Keratinocyte (primary cell): ENCODE data around the gene CTNND2. TPM values are rescaled to one million over a fixed set of nuclear protein-coding genes. Genes with fewer than 3 reads are reported as not detected.

ENCODE experiments used
- DNase-seq: peaks from one replicate; pipeline ENCODE4 v3.0.0-alpha.2; 2011; ENCODE audit warnings: low read depth, missing footprints, low spot score
- FAIRE-seq: peaks from 2 replicates; lab custom pipeline; 2011; peaks lifted over from hg19 to GRCh38; lab: Jason Lieb, UNC
- H2AFZ ChIP-seq: 2 replicates; pipeline ENCODE4 v1.6.0; 2012; ENCODE audit warnings: low read length, control low read depth, inconsistent platforms; ENCODE audit not compliant: control insufficient read depth
- H3K27ac ChIP-seq: 2 replicates; pipeline ENCODE4 v1.5.1; 2011; ENCODE audit warnings: low read length; ENCODE audit not compliant: control insufficient read depth, insufficient read depth
- H3K27me3 ChIP-seq: 3 replicates; pipeline ENCODE4 v1.6.0; 2011; ENCODE audit warnings: low read length; ENCODE audit not compliant: control insufficient read depth, insufficient read depth; ENCODE audit errors: extremely low read depth
- H3K36me3 ChIP-seq, 2 experiments: 2 replicates in 1 of 2; 3 replicates in 1 of 2; pipeline ENCODE4 v1.5.1; 2011; ENCODE audit warnings: low read length in 2 of 2, mild to moderate bottlenecking in 1 of 2; ENCODE audit not compliant: control insufficient read depth in 2 of 2, insufficient read depth in 2 of 2; ENCODE audit errors: extremely low read depth in 1 of 2
- H3K4me1 ChIP-seq: 3 replicates; pipeline ENCODE4 v1.5.1; 2011; ENCODE audit warnings: low read length; ENCODE audit not compliant: control insufficient read depth, insufficient read depth; ENCODE audit errors: extremely low read depth
- H3K4me2 ChIP-seq: 3 replicates; pipeline ENCODE4 v1.6.0; 2011; ENCODE audit warnings: low read depth, low read length; ENCODE audit not compliant: control insufficient read depth, insufficient read depth; ENCODE audit errors: extremely low read depth
- H3K4me3 ChIP-seq, 3 experiments: fragments of 200-600 bp in 1 of 3; sonication (generic) in 1 of 3; 2 replicates in 2 of 3; 3 replicates in 1 of 3; pipeline ENCODE4 v1.5.1; 2011 to 2016; ENCODE audit warnings: low read length in 3 of 3, mild to moderate bottlenecking in 3 of 3, control low read depth in 2 of 3, inconsistent platforms in 1 of 3, low read depth in 1 of 3, mixed read lengths in 1 of 3, mixed run types in 1 of 3, moderate library complexity in 1 of 3; ENCODE audit not compliant: control insufficient read depth in 2 of 3, insufficient read depth in 2 of 3; ENCODE audit errors: extremely low read depth in 1 of 3
- H3K79me2 ChIP-seq: 2 replicates; pipeline ENCODE4 v1.6.0; 2012; ENCODE audit warnings: low read length; ENCODE audit not compliant: control insufficient read depth, insufficient read depth
- H3K9ac ChIP-seq: 3 replicates; pipeline ENCODE4 v1.6.0; 2011; ENCODE audit warnings: low read length; ENCODE audit not compliant: control insufficient read depth, insufficient read depth; ENCODE audit errors: extremely low read depth
- H3K9me1 ChIP-seq: 3 replicates; pipeline ENCODE4 v1.6.0; 2011; ENCODE audit warnings: low read length; ENCODE audit not compliant: control insufficient read depth, insufficient read depth; ENCODE audit errors: extremely low read depth
- H3K9me3 ChIP-seq: 2 replicates; pipeline ENCODE4 v1.5.1; 2012; ENCODE audit warnings: low read depth, low read length; ENCODE audit not compliant: control insufficient read depth
- H4K20me1 ChIP-seq: 3 replicates; pipeline ENCODE4 v1.6.0; 2011; ENCODE audit warnings: low read length; ENCODE audit not compliant: control insufficient read depth, insufficient read depth; ENCODE audit errors: extremely low read depth
- EZH2 ChIP-seq: IDR thresholded peaks from one replicate; pipeline ENCODE4 v1.6.1; 2012; ENCODE audit warnings: inconsistent platforms, mild to moderate bottlenecking, low read length, moderate library complexity
- dilution Hi-C: fragments of 300-500 bp; cut with MboI; formaldehyde crosslinking; loops from one replicate; pipeline ENCODE4 v1.7.0; 2020; ENCODE audit warnings: low sequenced_read_pairs; ENCODE audit not compliant: extremely low pct_ligation_motif_present
- polyA plus RNA-seq, 5 experiments: library from polyadenylated mRNA; depleted of rRNA in 3 of 5; stranded (reverse) in 3 of 5; stranded (forward) in 1 of 5; unstranded in 1 of 5; fragments of >200 nt; gene quantifications; 1 replicate in 1 of 5; 2 replicates in 3 of 5; 3 replicates in 1 of 5; pipeline versions ENCODE4 v1.2.1 to v1.2.3, GENCODE V29; 2011 to 2012; ENCODE audit warnings: missing spikeins in 2 of 5, low read depth in 1 of 5, low replicate concordance in 1 of 5
- TF ChIP-seq, protein P1 (sequence below), 3 experiments: IDR thresholded peaks in 1 of 3; conservative IDR thresholded peaks in 1 of 3; optimal IDR thresholded peaks in 1 of 3; 2 replicates in 2 of 3; 3 replicates in 1 of 3; pipeline versions ENCODE3 to v1.5.1; 2011; ENCODE audit warnings: low read length in 3 of 3, mild to moderate bottlenecking in 3 of 3, moderate library complexity in 2 of 3, control low read depth in 1 of 3, inconsistent platforms in 1 of 3; ENCODE audit not compliant: insufficient read depth in 2 of 3; ENCODE audit errors: extremely low read depth in 1 of 3

CTNND2 gene
- polyA plus RNA-seq, 1 donor (not counting 4 experiments of a cell fraction or from before 2014, with no cell fraction given) = not detected

DNA sequence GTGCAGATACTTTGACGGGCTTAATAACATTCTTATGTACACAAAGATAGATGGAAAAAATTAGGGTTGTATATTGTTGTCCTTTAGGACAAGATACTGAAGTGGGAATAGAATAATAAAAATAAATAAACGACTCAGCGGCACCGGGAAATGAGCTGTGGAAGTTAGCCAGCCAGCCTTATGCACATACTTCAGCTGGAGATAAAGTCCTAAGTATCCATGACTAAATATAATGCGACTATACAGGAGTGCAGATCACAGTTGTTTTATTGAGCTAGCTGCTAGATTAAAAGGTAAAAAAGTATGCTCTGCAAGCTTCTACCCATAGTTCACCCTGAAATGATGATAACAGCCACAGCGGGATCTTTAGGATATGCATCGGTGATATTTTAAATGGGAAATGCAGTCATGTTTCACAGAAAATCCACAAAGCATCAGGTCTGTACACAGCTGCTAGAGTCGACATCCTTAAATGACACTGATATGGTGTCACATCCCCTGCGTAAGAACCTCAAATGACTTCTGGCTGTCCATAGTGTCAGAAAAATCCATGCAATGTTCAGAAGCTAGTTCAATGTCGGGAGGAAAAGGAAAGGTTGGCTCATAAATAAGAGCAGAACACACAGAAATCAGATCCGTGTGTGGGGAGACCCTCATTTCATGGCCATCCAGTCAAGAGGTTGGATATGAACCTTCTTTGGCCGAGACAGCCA, 750.4 kb downstream of the CTNND2 start:
- H3K4me2 ChIP-seq = no peak overlapping the region
- H3K36me3 ChIP-seq = no peaks in the 10 kb centered on the region
- no peak overlapping the region for H3K4me3 ChIP-seq
- H3K27me3 ChIP-seq = no peaks in the 10 kb centered on the region
- DNase-seq (no peak), FAIRE-seq (no peak)
- H3K27ac ChIP-seq = no peak overlapping the region
- H4K20me1 ChIP-seq = no peaks in the 10 kb centered on the region
- H3K9me3 ChIP-seq = no peaks in the 10 kb centered on the region
- TF ChIP-seq, protein P1, sequence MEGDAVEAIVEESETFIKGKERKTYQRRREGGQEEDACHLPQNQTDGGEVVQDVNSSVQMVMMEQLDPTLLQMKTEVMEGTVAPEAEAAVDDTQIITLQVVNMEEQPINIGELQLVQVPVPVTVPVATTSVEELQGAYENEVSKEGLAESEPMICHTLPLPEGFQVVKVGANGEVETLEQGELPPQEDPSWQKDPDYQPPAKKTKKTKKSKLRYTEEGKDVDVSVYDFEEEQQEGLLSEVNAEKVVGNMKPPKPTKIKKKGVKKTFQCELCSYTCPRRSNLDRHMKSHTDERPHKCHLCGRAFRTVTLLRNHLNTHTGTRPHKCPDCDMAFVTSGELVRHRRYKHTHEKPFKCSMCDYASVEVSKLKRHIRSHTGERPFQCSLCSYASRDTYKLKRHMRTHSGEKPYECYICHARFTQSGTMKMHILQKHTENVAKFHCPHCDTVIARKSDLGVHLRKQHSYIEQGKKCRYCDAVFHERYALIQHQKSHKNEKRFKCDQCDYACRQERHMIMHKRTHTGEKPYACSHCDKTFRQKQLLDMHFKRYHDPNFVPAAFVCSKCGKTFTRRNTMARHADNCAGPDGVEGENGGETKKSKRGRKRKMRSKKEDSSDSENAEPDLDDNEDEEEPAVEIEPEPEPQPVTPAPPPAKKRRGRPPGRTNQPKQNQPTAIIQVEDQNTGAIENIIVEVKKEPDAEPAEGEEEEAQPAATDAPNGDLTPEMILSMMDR (optimal IDR thresholded peaks at IDR 0.05 in 1 of 3, IDR thresholded peaks at IDR 0.05 in 1 of 3, conservative IDR thresholded peaks at IDR 0.05 in 1 of 3; ENCODE audit: extremely low read depth in 1 of 3, insufficient read depth in 2 of 3, low read length in 3 of 3) = no peak
- no peak for TF ChIP-seq EZH2
- no peak overlapping the region for H2AFZ ChIP-seq
- H3K79me2 ChIP-seq = no peaks in the 10 kb centered on the region
- no peaks in the 10 kb centered on the region for H3K4me1 ChIP-seq
- H3K9ac ChIP-seq = no peak overlapping the region
- H3K9me1 ChIP-seq = no peaks in the 10 kb centered on the region
- dilution Hi-C loops = no loop called here

DNA sequence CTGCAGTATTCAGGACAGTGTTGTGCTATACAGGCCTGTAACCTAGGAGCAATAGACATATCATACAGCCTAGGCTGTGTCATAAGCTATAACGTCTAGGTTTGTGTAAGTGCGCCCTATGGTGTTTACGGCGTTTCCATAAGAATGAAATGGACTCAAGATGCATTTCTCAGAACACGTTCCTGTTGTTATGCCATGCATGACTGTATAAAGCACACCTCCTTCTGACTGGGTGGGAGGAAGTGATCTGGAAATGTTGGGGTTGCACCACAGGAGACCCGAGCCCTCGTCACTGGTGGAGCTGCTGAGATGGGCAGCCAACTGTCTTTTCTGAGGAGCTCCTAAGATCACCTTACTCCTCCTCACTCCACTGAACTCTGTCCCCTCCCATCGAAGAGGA, 751.9 kb downstream of the CTNND2 start:
- FAIRE-seq = no peak
- Histone ChIP-seq H3K4me1 (no peaks in the 10 kb centered on the region), H2AFZ (no peak overlapping the region), H3K36me3 (no peaks in the 10 kb centered on the region), H3K4me2 (no peak overlapping the region), H3K9me1 (no peaks in the 10 kb centered on the region), H4K20me1 (no peaks in the 10 kb centered on the region), H3K27ac (no peak overlapping the region), H3K27me3 (no peaks in the 10 kb centered on the region), H3K9ac (no peak overlapping the region), H3K9me3 (no peaks in the 10 kb centered on the region), H3K79me2 (no peaks in the 10 kb centered on the region), H3K4me3 (no peak overlapping the region)
- no peak for TF ChIP-seq EZH2
- DNase-seq = no peak
- dilution Hi-C loops = no loop called here

DNA sequence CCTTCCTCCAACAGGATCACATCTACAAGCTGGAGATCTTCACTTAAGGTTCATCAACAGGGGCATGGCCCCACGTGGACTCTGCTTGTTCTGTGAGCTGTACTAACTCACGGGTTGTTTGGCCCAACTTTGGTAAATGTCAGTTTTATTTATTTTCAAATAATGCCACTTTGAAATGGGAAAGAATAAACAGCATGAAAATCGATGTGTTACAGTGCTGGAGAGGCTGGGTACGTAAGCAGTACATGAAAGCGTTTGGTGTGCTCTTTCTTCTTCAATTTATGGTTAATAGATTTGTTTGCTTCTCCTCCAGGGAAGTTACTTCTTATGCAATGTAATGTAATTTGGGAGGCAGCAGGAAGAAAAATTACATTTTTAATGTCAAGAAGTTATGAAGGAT, 753.3 kb downstream of the CTNND2 start:
- H3K79me2 ChIP-seq = no peaks in the 10 kb centered on the region
- H4K20me1 ChIP-seq = no peaks in the 10 kb centered on the region
- H3K36me3 ChIP-seq = no peaks in the 10 kb centered on the region
- TF ChIP-seq EZH2 = no peak
- TF ChIP-seq, protein P1 (optimal IDR thresholded peaks at IDR 0.05 in 1 of 3, IDR thresholded peaks at IDR 0.05 in 1 of 3, conservative IDR thresholded peaks at IDR 0.05 in 1 of 3; ENCODE audit: extremely low read depth in 1 of 3, insufficient read depth in 2 of 3, low read length in 3 of 3) = no peak
- dilution Hi-C loops = no loop called here
- no peak overlapping the region for H3K27ac ChIP-seq
- no peaks in the 10 kb centered on the region for H3K4me1 ChIP-seq
- no peak overlapping the region for H3K4me2 ChIP-seq
- H3K9ac ChIP-seq = no peak overlapping the region
- H3K9me3 ChIP-seq = no peaks in the 10 kb centered on the region
- H3K9me1 ChIP-seq = no peaks in the 10 kb centered on the region
- no peak for DNase-seq
- H3K4me3 ChIP-seq = no peak overlapping the region
- H3K27me3 ChIP-seq = no peaks in the 10 kb centered on the region
- no peak overlapping the region for H2AFZ ChIP-seq
- FAIRE-seq = no peak
